GM19395 (cell line): Measurements from ENCODE around the gene TNFRSF12A.

ENCODE experiments used
- ATAC-seq: cut with Tn5 transposase; IDR thresholded peaks from one replicate; pipeline ENCODE4 v1.9.1; 2021; ENCODE audit warnings: mild to moderate bottlenecking, moderate library complexity; ENCODE audit not compliant: unreplicated experiment

TNFRSF12A gene

GRCh38 chr16:3010510-3010909 is 9.7 kb upstream of the TNFRSF12A start:
- ATAC-seq: no peak

GRCh38 chr16:3012246-3012645 is 7.9 kb upstream of the TNFRSF12A start:
- ATAC-seq: no peak

GRCh38 chr16:3012828-3013420 is 7.2 kb upstream of the TNFRSF12A start, which contains the start of gene CLDN9:
TSS of gene CLDN9 (plus strand) at chr16:3012923. CDS start at chr16:3013363, 440 bp downstream.
- ATAC-seq: no peak

- no peak for ATAC-seq
These were observed 6.6 kb upstream of the TNFRSF12A start for GRCh38 chr16:3013491-3013951.

- ATAC-seq: no peak
These were observed 6.0 kb upstream of the TNFRSF12A start for GRCh38 chr16:3013998-3014690.

GRCh38 chr16:3014971-3015370 is 5.2 kb upstream of the TNFRSF12A start:
- no peak for ATAC-seq

- no peak for ATAC-seq
These were observed 4.2 kb upstream of the TNFRSF12A start for GRCh38 chr16:3015865-3016521.

GRCh38 chr16:3017344-3017743 is 2.8 kb upstream of the TNFRSF12A start:
- ATAC-seq: no peak

GRCh38 chr16:3017794-3018506 is 2.2 kb upstream of the TNFRSF12A start, which contains the start of gene CLDN6:
TSS of gene CLDN6 (minus strand) at chr16:3018183. CDS start at chr16:3016021, 2,162 bp downstream.
- no peak for ATAC-seq

- no peak for ATAC-seq
These were observed 448 bp upstream of the TNFRSF12A start for GRCh38 chr16:3019594-3020246.

GRCh38 chr16:3020604-3021448 is 658 bp downstream of the TNFRSF12A start:
- ATAC-seq: no peak

GRCh38 chr16:3021449-3022207 is 1.5 kb downstream of the TNFRSF12A start:
- ATAC-seq: no peak

- no peak for ATAC-seq
These were observed 2.1 kb downstream of the TNFRSF12A start for GRCh38 chr16:3022208-3022683.

GRCh38 chr16:3022684-3023414 is 2.7 kb downstream of the TNFRSF12A start:
- no peak for ATAC-seq

GRCh38 chr16:3023415-3023668 is 3.2 kb downstream of the TNFRSF12A start:
- ATAC-seq: no peak

- ATAC-seq: peak; percentile 76
These were observed 3.7 kb downstream of the TNFRSF12A start, which contains the start of the genes HCFC1R1 and THOC6 for GRCh38 chr16:3023669-3024478. TSS of gene HCFC1R1 (minus strand) at chr16:3023942. CDS start at chr16:3023941, 1 bp downstream. TSS of gene THOC6 (plus strand) at chr16:3024035. CDS start at chr16:3024327, 292 bp downstream.
